ENCODE results near the gene ESCO1. TPM values are rescaled to one million over a fixed set of nuclear protein-coding genes. Genes with fewer than 3 reads are reported as not detected.

Gene ESCO1
- total and polyA plus RNA-seq, 2 experiments from 2014 or later, result 10.9 to 22.0 TPM

DNA sequence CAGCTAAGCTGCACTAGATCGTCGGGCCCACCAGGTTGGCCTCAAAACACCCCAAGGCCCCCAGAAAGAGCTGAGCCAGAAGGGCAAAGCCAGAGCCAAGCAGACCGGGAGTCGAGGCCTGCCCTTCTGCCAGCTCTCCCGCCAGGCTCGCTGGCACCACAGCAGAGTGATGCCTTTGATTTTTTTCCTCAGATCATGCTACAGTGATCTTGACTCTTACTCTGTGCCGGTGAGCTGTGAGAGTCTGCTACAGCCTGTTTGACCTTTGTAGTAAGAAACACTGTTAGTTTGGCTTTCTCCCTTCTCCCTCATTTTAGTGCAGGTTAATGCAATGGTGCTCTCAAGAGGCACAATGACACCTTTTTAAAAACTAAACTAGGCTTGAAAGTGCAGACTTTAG, 97.8 kb downstream of the ESCO1 start:
- H3K27ac ChIP-seq, result no peak overlapping the region
- no peak overlapping the region for H3K4me2 ChIP-seq
- H3K27me3 ChIP-seq, result no peaks in the 10 kb centered on the region
- H3K36me3 ChIP-seq (replicated peaks; ENCODE audit: insufficient read depth, low read depth), result no peaks in the 10 kb centered on the region
- no peak for DNase-seq (ENCODE audit: low spot score)
- TF ChIP-seq, protein P1, sequence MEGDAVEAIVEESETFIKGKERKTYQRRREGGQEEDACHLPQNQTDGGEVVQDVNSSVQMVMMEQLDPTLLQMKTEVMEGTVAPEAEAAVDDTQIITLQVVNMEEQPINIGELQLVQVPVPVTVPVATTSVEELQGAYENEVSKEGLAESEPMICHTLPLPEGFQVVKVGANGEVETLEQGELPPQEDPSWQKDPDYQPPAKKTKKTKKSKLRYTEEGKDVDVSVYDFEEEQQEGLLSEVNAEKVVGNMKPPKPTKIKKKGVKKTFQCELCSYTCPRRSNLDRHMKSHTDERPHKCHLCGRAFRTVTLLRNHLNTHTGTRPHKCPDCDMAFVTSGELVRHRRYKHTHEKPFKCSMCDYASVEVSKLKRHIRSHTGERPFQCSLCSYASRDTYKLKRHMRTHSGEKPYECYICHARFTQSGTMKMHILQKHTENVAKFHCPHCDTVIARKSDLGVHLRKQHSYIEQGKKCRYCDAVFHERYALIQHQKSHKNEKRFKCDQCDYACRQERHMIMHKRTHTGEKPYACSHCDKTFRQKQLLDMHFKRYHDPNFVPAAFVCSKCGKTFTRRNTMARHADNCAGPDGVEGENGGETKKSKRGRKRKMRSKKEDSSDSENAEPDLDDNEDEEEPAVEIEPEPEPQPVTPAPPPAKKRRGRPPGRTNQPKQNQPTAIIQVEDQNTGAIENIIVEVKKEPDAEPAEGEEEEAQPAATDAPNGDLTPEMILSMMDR (IDR thresholded peaks at IDR 0.05; ENCODE audit: poor library complexity), result no peak
- TF ChIP-seq EZH2phosphoT487 (IDR thresholded peaks at IDR 0.05; ENCODE audit: low read depth, severe bottlenecking, unreplicated experiment) (no peak), EZH2 (IDR thresholded peaks at IDR 0.05; ENCODE audit: borderline replicate concordance) (no peak)
- no peak overlapping the region for H2AFZ ChIP-seq
- no peaks in the 10 kb centered on the region for H3K79me2 ChIP-seq
- no peaks in the 10 kb centered on the region for H3K9me3 ChIP-seq (ENCODE audit: low read depth)
- H4K20me1 ChIP-seq (ENCODE audit: insufficient read depth, poor library complexity, severe bottlenecking), result no peaks in the 10 kb centered on the region
- no peaks in the 10 kb centered on the region for H3K9me2 ChIP-seq (replicated peaks; ENCODE audit: insufficient read depth)
- H3K4me1 ChIP-seq (ENCODE audit: insufficient read depth), result no peaks in the 10 kb centered on the region
- H3K4me3 ChIP-seq, result no peak overlapping the region
- 96% methylated on average over 7 of the region's 7 CpGs for WGBS (ENCODE audit: low lambda C conversion rate, missing lambda C conversion rate)

DNA sequence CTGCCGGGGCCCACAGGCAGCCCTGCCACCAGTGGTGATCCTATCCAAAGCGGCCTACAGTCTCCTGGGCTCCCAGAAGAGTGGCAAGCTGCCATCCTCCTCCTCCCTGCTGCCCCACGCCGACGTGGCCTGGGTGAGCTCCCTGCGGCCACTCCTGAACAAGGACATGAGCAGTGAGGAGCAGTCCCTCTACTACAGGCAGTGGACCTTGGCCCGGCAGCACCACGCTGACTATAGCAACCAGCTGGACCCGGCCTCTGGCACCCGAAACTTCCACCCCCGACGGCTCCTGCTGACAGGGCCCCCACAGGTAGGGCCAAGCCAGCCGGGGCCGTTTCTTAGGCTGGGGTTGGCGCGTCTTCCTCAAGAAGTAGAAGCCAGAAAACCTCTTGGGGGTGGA, 100.5 kb downstream of the ESCO1 start:
- 94% methylated on average over 14 of the region's 16 CpGs for whole genome bisulfite sequencing (ENCODE audit: low lambda C conversion rate, missing lambda C conversion rate)
- no peaks in the 10 kb centered on the region for H3K9me2 ChIP-seq (replicated peaks; ENCODE audit: insufficient read depth)

DNA sequence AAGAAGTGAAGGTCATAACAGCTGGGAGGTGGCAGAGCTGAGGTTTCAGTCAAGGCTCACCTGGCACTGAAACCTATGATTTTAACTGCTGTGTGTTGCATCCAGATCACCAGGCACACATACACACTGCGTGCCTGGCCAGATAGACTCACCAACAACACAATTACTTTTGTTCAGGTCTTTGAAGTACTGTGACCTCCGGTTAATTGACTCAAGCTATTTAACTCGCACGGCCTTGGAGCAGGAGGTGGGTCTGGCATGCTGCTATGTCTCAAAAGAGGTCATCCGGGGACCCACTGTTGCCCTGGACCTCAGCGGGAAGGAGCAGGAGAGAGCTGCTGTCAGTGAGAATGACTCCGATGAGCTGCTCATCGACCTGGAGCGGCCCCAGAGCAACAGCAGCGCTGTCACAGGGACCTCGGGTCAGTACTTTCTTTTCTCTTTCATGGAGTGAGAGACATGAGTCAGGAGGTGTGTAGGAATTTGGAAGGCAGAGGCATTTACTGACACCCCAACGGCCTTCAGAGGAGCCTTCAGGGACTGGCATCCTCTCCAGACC, 104.1 kb downstream of the ESCO1 start:
- TF ChIP-seq EZH2 (IDR thresholded peaks at IDR 0.05; ENCODE audit: borderline replicate concordance) (no peak), EZH2phosphoT487 (IDR thresholded peaks at IDR 0.05; ENCODE audit: low read depth, severe bottlenecking, unreplicated experiment) (no peak)
- TF ChIP-seq, protein P1 (IDR thresholded peaks at IDR 0.05; ENCODE audit: poor library complexity), result no peak
- H3K36me3 ChIP-seq (replicated peaks; ENCODE audit: insufficient read depth, low read depth), result no peaks in the 10 kb centered on the region
- no peak overlapping the region for H3K4me3 ChIP-seq
- H2AFZ ChIP-seq, result no peak overlapping the region
- WGBS (ENCODE audit: low lambda C conversion rate, missing lambda C conversion rate), result 81% methylated on average over 12 of the region's 12 CpGs
- no peak overlapping the region for H3K4me2 ChIP-seq
- no peaks in the 10 kb centered on the region for H3K4me1 ChIP-seq (ENCODE audit: insufficient read depth)
- DNase-seq (ENCODE audit: low spot score), result no peak
- no peaks in the 10 kb centered on the region for H4K20me1 ChIP-seq (ENCODE audit: insufficient read depth, poor library complexity, severe bottlenecking)
- H3K9me3 ChIP-seq (ENCODE audit: low read depth), result no peaks in the 10 kb centered on the region
- H3K9me2 ChIP-seq (replicated peaks; ENCODE audit: insufficient read depth), result no peaks in the 10 kb centered on the region
- H3K79me2 ChIP-seq, result no peaks in the 10 kb centered on the region
- H3K27me3 ChIP-seq, result no peaks in the 10 kb centered on the region
- no peak overlapping the region for H3K27ac ChIP-seq

More for the DNA sequence above, 100.5 kb downstream of the ESCO1 start:
- no peak for DNase-seq (ENCODE audit: low spot score)
- no peaks in the 10 kb centered on the region for H3K36me3 ChIP-seq (replicated peaks; ENCODE audit: insufficient read depth, low read depth)
- H2AFZ ChIP-seq, result no peak overlapping the region
- TF ChIP-seq, protein P1 (IDR thresholded peaks at IDR 0.05; ENCODE audit: poor library complexity), result no peak
- no peak overlapping the region for H3K4me2 ChIP-seq
- H3K27me3 ChIP-seq, result no peaks in the 10 kb centered on the region
- no peaks in the 10 kb centered on the region for H3K4me1 ChIP-seq (ENCODE audit: insufficient read depth)
- H3K9me3 ChIP-seq (ENCODE audit: low read depth), result no peaks in the 10 kb centered on the region
- no peaks in the 10 kb centered on the region for H3K79me2 ChIP-seq
- no peaks in the 10 kb centered on the region for H4K20me1 ChIP-seq (ENCODE audit: insufficient read depth, poor library complexity, severe bottlenecking)
- H3K4me3 ChIP-seq, result no peak overlapping the region
- no peak overlapping the region for H3K27ac ChIP-seq

DNA sequence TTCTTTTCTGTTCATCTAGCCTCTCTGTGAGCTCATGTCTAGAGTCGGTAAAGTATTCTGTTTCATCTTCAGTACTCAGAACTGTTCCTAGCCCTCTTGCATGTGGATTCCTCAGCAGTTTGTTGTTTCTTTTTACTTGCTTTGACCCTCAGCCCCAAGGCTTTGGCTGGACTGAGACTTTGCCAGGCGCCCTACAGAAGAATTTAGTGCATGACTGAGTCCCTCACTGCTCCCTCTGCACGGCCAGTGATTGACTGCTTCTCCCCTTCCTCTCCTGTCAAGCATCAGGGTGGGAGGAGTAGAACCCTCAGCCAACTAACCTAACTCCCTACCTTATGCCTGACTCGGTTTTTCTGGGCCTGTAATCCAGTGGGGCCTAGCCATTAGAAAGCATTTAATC, 109.8 kb downstream of the ESCO1 start:
- Histone ChIP-seq H3K9me2 (replicated peaks; ENCODE audit: insufficient read depth) (no peaks in the 10 kb centered on the region), H3K36me3 (replicated peaks; ENCODE audit: insufficient read depth, low read depth) (no peaks in the 10 kb centered on the region), H3K27me3 (no peaks in the 10 kb centered on the region), H4K20me1 (ENCODE audit: insufficient read depth, poor library complexity, severe bottlenecking) (no peaks in the 10 kb centered on the region), H3K27ac (no peak overlapping the region), H3K9me3 (ENCODE audit: low read depth) (no peaks in the 10 kb centered on the region), H2AFZ (no peak overlapping the region), H3K79me2 (no peaks in the 10 kb centered on the region), H3K4me3 (no peak overlapping the region), H3K4me2 (no peak overlapping the region), H3K4me1 (ENCODE audit: insufficient read depth) (no peaks in the 10 kb centered on the region)
- DNase-seq (ENCODE audit: low spot score), result no peak
- TF ChIP-seq EZH2 (IDR thresholded peaks at IDR 0.05; ENCODE audit: borderline replicate concordance) (no peak), EZH2phosphoT487 (IDR thresholded peaks at IDR 0.05; ENCODE audit: low read depth, severe bottlenecking, unreplicated experiment) (no peak)
- TF ChIP-seq, protein P1 (IDR thresholded peaks at IDR 0.05; ENCODE audit: poor library complexity), result no peak
- WGBS (ENCODE audit: low lambda C conversion rate, missing lambda C conversion rate), result 82% methylated on average over 4 of the region's 4 CpGs
